ENCODE data around the gene MRM3. TPM values are rescaled to one million over a fixed set of nuclear protein-coding genes. Genes with fewer than 3 reads are reported as not detected.

Gene MRM3
- total and polyA plus RNA-seq, 2 of the 4 experiments (the other 2 are of a cell fraction) = 9.0 to 15.2 TPM

DNA sequence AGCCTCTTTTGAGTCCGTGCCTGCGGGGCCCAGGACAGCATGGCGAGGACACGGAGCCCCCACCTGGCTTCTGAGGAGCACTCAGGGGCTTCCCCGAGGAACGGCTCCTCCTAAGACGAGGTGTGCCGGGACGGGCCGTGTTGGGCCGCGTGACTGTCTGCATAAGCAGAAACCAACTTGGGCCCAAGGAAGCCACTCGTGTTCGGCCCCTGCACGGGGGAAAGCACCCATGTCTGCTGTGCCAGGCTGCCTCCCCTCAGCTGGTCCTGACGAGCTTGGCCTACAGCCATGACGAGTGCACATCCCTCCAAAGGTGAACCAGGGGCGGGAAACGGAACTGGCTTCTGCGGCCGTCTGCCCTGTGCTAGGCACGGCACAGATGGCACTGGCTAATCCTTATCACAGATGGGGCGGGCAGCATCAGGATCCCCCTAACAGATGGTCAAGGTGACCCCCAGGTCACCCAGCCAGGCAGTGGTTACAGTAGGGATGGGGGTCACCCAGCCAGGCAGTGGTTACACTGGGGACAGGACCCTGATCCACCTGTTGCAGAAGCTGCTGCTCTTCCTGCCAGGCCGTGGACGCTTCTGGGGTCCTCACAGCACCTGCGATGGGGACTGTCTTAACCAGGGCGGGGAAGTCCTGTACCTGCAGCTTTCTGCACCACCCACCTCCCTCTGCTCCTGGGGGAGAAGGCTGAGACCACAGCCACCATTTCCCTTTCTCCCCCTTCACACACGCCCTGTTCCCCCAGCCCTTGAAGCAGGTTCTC is 25.6 kb downstream of the MRM3 start:
- BruUV-seq (replicated peaks) = no TSS peak
- Histone ChIP-seq H3K9ac (ENCODE audit: low read depth, low read length) (no peak overlapping the region), H2AFZ (replicated peaks; ENCODE audit: low read length, poor library complexity) (no peak overlapping the region), H3K4ac (ENCODE audit: low read depth, low read length) (no peak overlapping the region), H3K36me3 (ENCODE audit: control insufficient read depth, insufficient read depth, low read length) (peaks cover 63% of the 10 kb centered on the region), H3K23ac (ENCODE audit: low read depth, low read length) (no peak overlapping the region), H4K91ac (ENCODE audit: insufficient read depth, low read depth, low read length) (no peak overlapping the region), H3K4me3 (ENCODE audit: insufficient read depth, low read depth, low read length) (no peak overlapping the region), H3K18ac (ENCODE audit: low read depth, low read length) (no peak overlapping the region), H2BK120ac (ENCODE audit: low read depth, low read length) (no peak overlapping the region), H2BK20ac (ENCODE audit: low read depth, low read length) (no peak overlapping the region), H2AK5ac (ENCODE audit: low read depth, low read length) (no peak overlapping the region), H3K9me1 (ENCODE audit: insufficient read depth, low read length) (peaks cover 7% of the 10 kb centered on the region; the same call in 1 of the 2 replicates), H4K20me1 (ENCODE audit: insufficient read depth, low read length) (peaks cover 43% of the 10 kb centered on the region), H4K5ac (ENCODE audit: low read depth, low read length) (no peak overlapping the region), H3K14ac (replicated peaks; ENCODE audit: low read depth, low read length) (no peak overlapping the region), H3K27ac (ENCODE audit: insufficient read depth, low read length) (no peak overlapping the region), H4K8ac (ENCODE audit: low read depth in 2 of 2, low read length in 2 of 2) (no peak overlapping the region), H2BK15ac (ENCODE audit: low read depth, low read length) (no peak overlapping the region), H3K4me1 (ENCODE audit: control insufficient read depth, insufficient read depth, low read length) (no peaks in the 10 kb centered on the region), H3K9me3 (ENCODE audit: control insufficient read depth, insufficient read depth, low read length) (no peaks in the 10 kb centered on the region), H2AK9ac (replicated peaks; ENCODE audit: low read depth, low read length, poor library complexity) (no peak overlapping the region), H3K27me3 (ENCODE audit: control insufficient read depth, insufficient read depth, low read length) (no peaks in the 10 kb centered on the region), H3K79me1 (ENCODE audit: low read depth in 1 of 2, low read length in 2 of 2) (peaks cover 10 to 26% of the 10 kb centered on the region in 2 experiments), H2BK5ac (ENCODE audit: low read depth, low read length, poor library complexity, severe bottlenecking) (no peak overlapping the region), H3K56ac (ENCODE audit: extremely low read depth, insufficient read depth, low read length) (no peak overlapping the region), H3K4me2 (ENCODE audit: low read depth, low read length) (no peak overlapping the region)
- dilution Hi-C loops (cut with HindIII; ENCODE audit: low sequenced_read_pairs, unreplicated experiment) (no loop called here), intact Hi-C loops (cut with micrococcal nuclease) (no loop called here), in situ Hi-C loops (cut with MboI; ENCODE audit: low sequenced_read_pairs) (no loop called here)
- POLR2A ChIA-PET (ENCODE audit: unreplicated experiment) = no interaction called here
- ATAC-seq (ENCODE audit: low read depth) (no peak), DNase-seq (no peak)
- CTCF ChIA-PET = no interaction called here
- TF ChIP-seq USF2 (IDR thresholded peaks at IDR 0.05; ENCODE audit: low read depth, low read length) (no peak), FOS (IDR thresholded peaks at IDR 0.05; ENCODE audit: low read depth, low read length) (no peak), ELK1 (IDR thresholded peaks at IDR 0.05; ENCODE audit: borderline replicate concordance, low read depth, low read length) (no peak), CHD1 (IDR thresholded peaks at IDR 0.05; ENCODE audit: low read depth, low read length) (no peak), RFX5 (IDR thresholded peaks at IDR 0.05; ENCODE audit: low read depth, low read length) (no peak), CTCF (conservative IDR thresholded peaks at IDR 0.05; ENCODE audit: low read depth, low read length) (no peak), MXI1 (IDR thresholded peaks at IDR 0.05; ENCODE audit: borderline replicate concordance, low read depth, low read length) (no peak)
- WGBS, 2 experiments (ENCODE audit: extremely low coverage in 2 of 2, insufficient read length in 1 of 2) = 96% methylated on average over 19 of the region's 28 CpGs; no CpG with 5 or more reads in 1 of the 2 experiments

Measured in IMR-90 (cell line).